ENCODE results near the gene MRPL37.
"Not testable (repeated sequence)": the region's sequence is repeated elsewhere in the genome, so short reads cannot be mapped to it uniquely, and the experiment has no call there.

MRPL37 gene

DNA sequence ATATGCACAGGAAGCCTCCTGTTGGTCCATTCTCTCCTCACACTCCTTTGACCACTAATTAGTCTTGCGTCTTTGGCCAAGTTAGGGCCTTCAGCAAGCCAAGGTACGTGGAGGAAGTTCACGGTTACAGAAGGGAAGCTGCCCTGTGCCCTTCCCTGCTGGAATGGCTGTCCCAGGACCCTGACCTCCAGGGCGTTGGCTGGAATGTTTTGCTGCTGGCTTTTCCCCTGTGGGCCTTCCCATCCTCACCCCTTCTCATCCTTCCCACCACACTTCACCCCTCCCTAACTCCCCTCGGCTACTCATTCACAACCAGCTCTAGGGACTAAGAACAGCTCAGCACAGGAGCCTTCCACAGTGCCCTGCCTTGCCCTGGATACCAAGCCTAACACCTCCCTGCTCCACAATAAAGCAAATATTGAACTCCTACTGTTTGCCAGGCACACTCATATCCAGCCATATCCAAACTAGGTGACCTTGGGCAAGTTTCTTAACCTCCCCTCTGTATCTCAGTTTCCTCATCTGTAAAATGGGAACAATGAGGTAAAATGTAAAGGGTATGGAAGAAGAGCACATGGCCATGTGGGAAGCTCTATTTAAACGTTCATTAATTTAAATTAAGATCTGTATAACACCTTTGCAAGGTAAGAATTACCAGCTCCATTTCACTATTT is 38.3 kb upstream of the MRPL37 start:
- DNase-seq (ENCODE audit: extremely low read depth, insufficient read length) = no peak
- Histone ChIP-seq H3K27me3 (replicated peaks; ENCODE audit: control insufficient read depth, insufficient read depth, low read length) (no peaks in the 10 kb centered on the region), H3K36me3 (ENCODE audit: control insufficient read depth, insufficient read depth, low read length) (no peaks in the 10 kb centered on the region), H3K4me3 (replicated peaks; ENCODE audit: low read depth, low read length) (no peak overlapping the region)
- TF ChIP-seq CTCF (IDR thresholded peaks at IDR 0.05; ENCODE audit: insufficient read depth, low read length, poor library complexity, severe bottlenecking) = no peak

DNA sequence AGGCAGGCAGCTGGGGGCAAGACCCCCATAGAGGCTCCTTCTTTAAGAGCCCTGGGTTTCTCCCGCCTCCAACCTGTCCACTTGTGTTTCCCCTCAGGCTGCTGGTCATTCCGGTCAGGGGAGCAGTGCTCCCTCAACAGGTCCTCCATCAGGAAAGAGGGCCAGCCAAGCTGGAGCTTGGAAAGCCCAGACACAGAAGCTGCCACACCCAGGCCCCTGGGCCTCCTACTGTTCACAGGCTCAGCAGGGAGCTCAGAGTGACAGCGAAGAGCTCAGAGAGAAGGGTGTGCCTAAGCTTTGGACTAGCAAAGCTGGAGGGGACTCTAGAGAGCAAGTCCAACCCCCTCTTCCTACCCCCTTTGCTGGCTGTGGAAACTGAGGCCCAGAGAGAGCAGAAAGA is 36.9 kb upstream of the MRPL37 start:
- no peak overlapping the region for H3K4me3 ChIP-seq (replicated peaks; ENCODE audit: low read depth, low read length)
- no peak for DNase-seq (ENCODE audit: extremely low read depth, insufficient read length)
- TF ChIP-seq CTCF (IDR thresholded peaks at IDR 0.05; ENCODE audit: insufficient read depth, low read length, poor library complexity, severe bottlenecking) = no peak
- H3K36me3 ChIP-seq (ENCODE audit: control insufficient read depth, insufficient read depth, low read length) = no peaks in the 10 kb centered on the region
- no peaks in the 10 kb centered on the region for H3K27me3 ChIP-seq (replicated peaks; ENCODE audit: control insufficient read depth, insufficient read depth, low read length)

- no peak for DNase-seq (ENCODE audit: extremely low read depth, insufficient read length)
Observed at GRCh38 chr1:54163573-54163972, 36.4 kb upstream of the MRPL37 start.

DNA sequence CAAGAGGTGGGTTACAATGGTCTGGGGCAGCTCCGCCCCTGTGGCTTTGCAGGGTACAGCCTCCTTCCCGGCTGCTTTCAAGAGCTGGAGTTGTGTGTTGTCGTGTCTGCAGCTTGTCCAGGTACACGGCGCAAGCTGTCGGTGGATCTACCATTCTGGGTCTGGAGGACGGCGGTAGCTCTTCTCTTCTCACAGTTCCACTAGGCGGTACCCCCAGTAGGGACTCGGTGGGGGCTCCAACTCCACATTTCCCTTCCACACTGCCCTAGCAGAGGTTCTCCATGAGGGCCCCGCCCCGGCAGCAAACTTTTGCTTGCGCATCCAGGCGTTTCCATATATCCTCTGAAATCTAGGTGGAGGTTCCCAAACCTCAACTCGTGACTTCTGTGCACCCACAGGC is 34.8 kb upstream of the MRPL37 start:
- H3K27me3 ChIP-seq (replicated peaks; ENCODE audit: control insufficient read depth, insufficient read depth, low read length) = no peaks in the 10 kb centered on the region
- H3K4me3 ChIP-seq (replicated peaks; ENCODE audit: low read depth, low read length) = no peak overlapping the region
- no peaks in the 10 kb centered on the region for H3K36me3 ChIP-seq (ENCODE audit: control insufficient read depth, insufficient read depth, low read length)
- no peak for DNase-seq (ENCODE audit: extremely low read depth, insufficient read length)
- TF ChIP-seq CTCF (IDR thresholded peaks at IDR 0.05; ENCODE audit: insufficient read depth, low read length, poor library complexity, severe bottlenecking) = no peak

More at GRCh38 chr1:54163573-54163972, 36.4 kb upstream of the MRPL37 start:
- Histone ChIP-seq H3K4me3 (replicated peaks; ENCODE audit: low read depth, low read length) (no peak overlapping the region), H3K27me3 (replicated peaks; ENCODE audit: control insufficient read depth, insufficient read depth, low read length) (no peaks in the 10 kb centered on the region), H3K36me3 (ENCODE audit: control insufficient read depth, insufficient read depth, low read length) (no peaks in the 10 kb centered on the region)
- no peak for TF ChIP-seq CTCF (IDR thresholded peaks at IDR 0.05; ENCODE audit: insufficient read depth, low read length, poor library complexity, severe bottlenecking)

- DNase-seq (ENCODE audit: extremely low read depth, insufficient read length); H3K27me3 ChIP-seq (replicated peaks; ENCODE audit: control insufficient read depth, insufficient read depth, low read length); H3K4me3 ChIP-seq (replicated peaks; ENCODE audit: low read depth, low read length); H3K36me3 ChIP-seq (ENCODE audit: control insufficient read depth, insufficient read depth, low read length): not testable (repeated sequence)
Observed at GRCh38 chr1:54166357-54166756, 33.6 kb upstream of the MRPL37 start.

DNA sequence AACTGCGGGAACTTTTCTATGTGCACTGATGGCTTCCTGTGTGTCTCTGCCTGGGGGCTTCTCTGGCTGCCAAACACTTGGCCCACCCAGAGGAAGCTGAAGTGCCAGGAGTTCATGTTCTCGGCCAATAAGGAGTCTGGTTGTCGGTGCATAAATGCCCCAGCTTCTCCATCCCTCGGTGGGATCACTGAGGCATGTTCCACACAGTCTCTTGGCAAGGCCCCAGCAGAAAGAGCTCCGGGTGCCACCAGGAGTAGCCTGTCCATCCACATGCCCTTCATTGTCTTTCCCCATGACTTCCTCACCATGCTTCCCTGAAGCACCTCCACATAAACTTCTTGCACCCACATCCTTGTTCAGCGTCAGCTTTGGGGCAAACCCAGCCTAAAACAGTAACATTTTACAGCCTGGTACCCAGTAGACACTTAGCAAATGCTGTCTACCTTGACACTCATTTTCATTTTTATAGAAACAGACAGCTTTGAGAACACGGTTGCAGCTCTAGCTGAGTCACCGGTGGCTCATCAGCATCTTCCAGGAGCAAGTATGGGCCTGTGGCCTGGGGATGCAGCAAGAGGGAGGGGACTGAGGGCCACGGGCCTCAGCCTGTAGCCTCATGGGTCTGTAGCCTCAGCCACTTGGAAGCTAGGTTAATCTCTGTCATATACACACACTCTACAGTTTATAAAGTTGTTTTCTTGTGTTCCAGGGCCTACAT is 32.4 kb upstream of the MRPL37 start:
- no peak for DNase-seq (ENCODE audit: extremely low read depth, insufficient read length)
- TF ChIP-seq CTCF (IDR thresholded peaks at IDR 0.05; ENCODE audit: insufficient read depth, low read length, poor library complexity, severe bottlenecking) = no peak
- H3K27me3 ChIP-seq (replicated peaks; ENCODE audit: control insufficient read depth, insufficient read depth, low read length) = no peaks in the 10 kb centered on the region
- no peaks in the 10 kb centered on the region for H3K36me3 ChIP-seq (ENCODE audit: control insufficient read depth, insufficient read depth, low read length)
- H3K4me3 ChIP-seq (replicated peaks; ENCODE audit: low read depth, low read length) = no peak overlapping the region

Measured in GM06990 (cell line).